Bronchial epithelial cell (primary cell): ENCODE results near the gene TRPM3. TPM values are rescaled to one million over a fixed set of nuclear protein-coding genes. Genes with fewer than 3 reads are reported as not detected.

Experiments
- DNase-seq: peaks from one replicate; pipeline ENCODE4 v3.0.0-alpha.2; 2010; ENCODE audit warnings: low read depth
- FAIRE-seq: peaks from 2 replicates; lab custom pipeline; 2011; peaks lifted over from hg19 to GRCh38; lab: Jason Lieb, UNC
- H3K27me3 ChIP-seq: 2 replicates; pipeline ENCODE4 v1.5.1; 2011; ENCODE audit warnings: low read length; ENCODE audit not compliant: control insufficient read depth, insufficient read depth
- H3K36me3 ChIP-seq: 2 replicates; pipeline ENCODE4 v1.5.1; 2011; ENCODE audit warnings: low read length; ENCODE audit not compliant: control insufficient read depth, insufficient read depth
- H3K4me3 ChIP-seq: 2 replicates; pipeline ENCODE4 v1.5.1; 2011; ENCODE audit warnings: mild to moderate bottlenecking, low read depth, low read length, control low read depth
- total RNA-seq: library from RNA; depleted of rRNA; stranded (reverse); fragments of >200 nt; gene quantifications from 2 replicates; pipeline ENCODE4 v1.2.1, GENCODE V29; 2014
- TF ChIP-seq, protein P1 (sequence below): IDR thresholded peaks from 2 replicates; pipeline ENCODE4 v1.5.1; 2011; ENCODE audit warnings: mild to moderate bottlenecking, moderate library complexity, low read length, control low read depth, inconsistent platforms; ENCODE audit not compliant: insufficient read depth, severe bottlenecking

TRPM3 gene
- total RNA-seq, 1 donor from 2014 or later, result not detected

DNA sequence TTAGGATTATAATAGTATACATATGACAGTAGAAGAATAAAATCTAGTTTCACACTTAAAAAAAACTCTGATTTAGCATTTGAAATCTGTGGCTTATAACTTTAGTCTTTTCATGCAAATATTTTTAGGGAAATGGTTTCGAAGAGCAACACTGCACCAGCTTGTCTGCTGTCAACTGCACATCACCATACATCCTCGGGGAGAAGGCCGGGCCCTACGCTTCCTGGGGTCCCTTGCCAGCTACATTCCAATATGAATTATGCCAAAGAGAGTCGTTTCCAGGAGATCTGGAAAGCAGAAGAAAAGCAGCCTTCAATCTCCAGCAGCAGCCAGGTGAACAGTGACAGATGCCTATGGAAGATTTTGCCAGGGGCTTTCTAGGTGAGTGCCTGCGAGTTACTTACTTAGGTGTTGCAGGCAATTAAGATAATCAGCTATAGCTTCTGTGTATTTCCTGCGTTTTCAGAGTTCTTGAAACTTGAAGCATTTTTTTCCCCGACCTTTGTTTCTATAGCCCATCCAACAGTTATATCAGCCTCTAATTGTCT lies 166.8 kb downstream of the TRPM3 start:
- TF ChIP-seq, protein P1, sequence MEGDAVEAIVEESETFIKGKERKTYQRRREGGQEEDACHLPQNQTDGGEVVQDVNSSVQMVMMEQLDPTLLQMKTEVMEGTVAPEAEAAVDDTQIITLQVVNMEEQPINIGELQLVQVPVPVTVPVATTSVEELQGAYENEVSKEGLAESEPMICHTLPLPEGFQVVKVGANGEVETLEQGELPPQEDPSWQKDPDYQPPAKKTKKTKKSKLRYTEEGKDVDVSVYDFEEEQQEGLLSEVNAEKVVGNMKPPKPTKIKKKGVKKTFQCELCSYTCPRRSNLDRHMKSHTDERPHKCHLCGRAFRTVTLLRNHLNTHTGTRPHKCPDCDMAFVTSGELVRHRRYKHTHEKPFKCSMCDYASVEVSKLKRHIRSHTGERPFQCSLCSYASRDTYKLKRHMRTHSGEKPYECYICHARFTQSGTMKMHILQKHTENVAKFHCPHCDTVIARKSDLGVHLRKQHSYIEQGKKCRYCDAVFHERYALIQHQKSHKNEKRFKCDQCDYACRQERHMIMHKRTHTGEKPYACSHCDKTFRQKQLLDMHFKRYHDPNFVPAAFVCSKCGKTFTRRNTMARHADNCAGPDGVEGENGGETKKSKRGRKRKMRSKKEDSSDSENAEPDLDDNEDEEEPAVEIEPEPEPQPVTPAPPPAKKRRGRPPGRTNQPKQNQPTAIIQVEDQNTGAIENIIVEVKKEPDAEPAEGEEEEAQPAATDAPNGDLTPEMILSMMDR, result no peak
- DNase-seq, result no peak
- Histone ChIP-seq H3K36me3 (no peaks in the 10 kb centered on the region), H3K4me3 (no peak overlapping the region), H3K27me3 (no peaks in the 10 kb centered on the region)
- no peak for FAIRE-seq

- no peak overlapping the region for H3K4me3 ChIP-seq
- TF ChIP-seq, protein P1, result no peak
- H3K27me3 ChIP-seq, result no peaks in the 10 kb centered on the region
- FAIRE-seq (no peak), DNase-seq (peak; percentile 74)
- no peaks in the 10 kb centered on the region for H3K36me3 ChIP-seq
Measured at GRCh38 chr9:70954126-70954525, 167.3 kb downstream of the TRPM3 start.

DNA sequence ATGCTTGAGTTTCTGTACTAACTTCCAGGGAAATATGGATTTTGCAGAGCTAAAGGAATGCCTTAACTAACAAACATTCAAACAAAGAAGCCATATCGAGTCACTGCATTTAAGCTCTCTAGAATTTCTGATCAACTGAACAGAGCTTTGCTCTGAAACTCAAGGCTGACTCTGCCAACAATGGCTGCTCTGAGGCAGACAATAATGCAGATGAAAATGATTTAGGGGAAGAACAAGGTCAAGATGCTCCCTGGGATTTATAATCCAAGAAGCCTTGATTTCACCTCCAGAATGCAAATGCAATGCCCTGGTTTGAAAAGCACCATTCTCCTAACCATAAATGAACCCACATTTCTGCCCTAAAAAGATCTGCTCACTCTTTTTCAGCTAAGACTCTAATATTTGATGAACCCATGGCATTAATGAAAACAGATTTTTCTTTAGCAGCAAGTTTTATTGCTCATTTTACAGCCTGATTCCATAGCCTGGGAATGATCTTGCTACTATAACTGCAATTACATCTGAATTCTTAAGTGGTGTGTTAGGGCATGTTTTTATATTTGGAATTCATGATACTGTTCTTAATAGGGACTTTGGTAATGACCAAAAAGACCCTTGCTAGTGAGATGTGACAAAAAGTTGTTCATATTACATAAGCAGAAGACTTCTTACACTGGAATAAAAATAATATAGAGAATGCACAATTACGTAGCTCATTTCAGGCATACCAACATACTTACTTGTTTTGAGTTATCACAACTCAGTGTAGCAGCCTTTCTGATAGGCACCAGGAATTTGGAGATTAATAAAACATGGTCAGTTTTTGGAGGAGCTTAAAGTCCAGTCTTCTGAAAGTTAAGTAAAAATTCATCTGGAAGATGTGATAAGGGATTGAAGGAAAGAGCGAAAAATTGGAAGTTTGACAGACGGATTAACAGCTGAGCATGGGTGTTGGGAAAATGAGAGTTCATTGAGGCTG lies 169.4 kb downstream of the TRPM3 start:
- FAIRE-seq (no peak), DNase-seq (no peak)
- Histone ChIP-seq H3K4me3 (no peak overlapping the region), H3K27me3 (no peaks in the 10 kb centered on the region), H3K36me3 (no peaks in the 10 kb centered on the region)
- TF ChIP-seq, protein P1, result no peak

- Histone ChIP-seq H3K4me3 (no peak overlapping the region), H3K27me3 (no peaks in the 10 kb centered on the region), H3K36me3 (no peaks in the 10 kb centered on the region)
- no peak for DNase-seq
- TF ChIP-seq, protein P1, result no peak
- no peak for FAIRE-seq
Measured at GRCh38 chr9:70950270-70950669, 171.2 kb downstream of the TRPM3 start.

- Histone ChIP-seq H3K4me3 (no peak overlapping the region), H3K27me3 (no peaks in the 10 kb centered on the region), H3K36me3 (no peaks in the 10 kb centered on the region)
- FAIRE-seq (no peak), DNase-seq (no peak)
- TF ChIP-seq, protein P1, result no peak
Measured at GRCh38 chr9:70949239-70949638, 172.2 kb downstream of the TRPM3 start.
